HUES48 (cell line): ENCODE data around the gene RTN3.

Source experiments
- H3K27ac ChIP-seq: one replicate; pipeline ENCODE4 v1.7.0; 2013; ENCODE audit warnings: low read depth, low read length, inconsistent platforms
- H3K27me3 ChIP-seq: 2 replicates; pipeline ENCODE4 v1.6.1; 2013; ENCODE audit warnings: mild to moderate bottlenecking, low read length; ENCODE audit not compliant: control insufficient read depth, insufficient read depth
- H3K36me3 ChIP-seq: 2 replicates; pipeline ENCODE4 v1.6.1; 2013; ENCODE audit warnings: low read length; ENCODE audit not compliant: control insufficient read depth, insufficient read depth
- H3K4me1 ChIP-seq: 2 replicates; pipeline ENCODE4 v1.6.1; 2013; ENCODE audit warnings: mild to moderate bottlenecking, low read length; ENCODE audit not compliant: control insufficient read depth, insufficient read depth
- H3K4me3 ChIP-seq: 2 replicates; pipeline ENCODE4 v1.5.1; 2013; ENCODE audit warnings: mild to moderate bottlenecking, low read depth, low read length
- H3K9ac ChIP-seq: 2 replicates; pipeline ENCODE4 v1.6.1; 2013; ENCODE audit warnings: mild to moderate bottlenecking, low read depth, low read length, moderate library complexity
- H3K9me3 ChIP-seq: 2 replicates; pipeline ENCODE4 v1.6.1; 2013; ENCODE audit warnings: low read length; ENCODE audit not compliant: control insufficient read depth, insufficient read depth

Gene RTN3

GRCh38 chr11:63710476-63711217, 29.3 kb downstream of the RTN3 start:
- no peaks in the 10 kb centered on the region for H3K9me3 ChIP-seq
- no peak overlapping the region for H3K9ac ChIP-seq
- H3K4me1 ChIP-seq, result no peaks in the 10 kb centered on the region
- peaks cover 3% of the 10 kb centered on the region; the same call in 1 of the 2 replicates for H3K36me3 ChIP-seq
- no peaks in the 10 kb centered on the region for H3K27me3 ChIP-seq
- H3K27ac ChIP-seq, result no peak overlapping the region
- H3K4me3 ChIP-seq, result no peak overlapping the region

GRCh38 chr11:63711838-63712237, 30.5 kb downstream of the RTN3 start:
- Histone ChIP-seq H3K36me3 (no peaks in the 10 kb centered on the region; the same call in 1 of the 2 replicates), H3K4me3 (no peak overlapping the region), H3K4me1 (no peaks in the 10 kb centered on the region), H3K27ac (no peak overlapping the region), H3K9ac (no peak overlapping the region), H3K9me3 (no peaks in the 10 kb centered on the region), H3K27me3 (no peaks in the 10 kb centered on the region)

- H3K27ac ChIP-seq, result no peak overlapping the region
- H3K9me3 ChIP-seq, result no peaks in the 10 kb centered on the region
- H3K9ac ChIP-seq, result no peak overlapping the region
- no peak overlapping the region for H3K4me3 ChIP-seq
- H3K36me3 ChIP-seq, result no peaks in the 10 kb centered on the region; the same call in 1 of the 2 replicates
- H3K27me3 ChIP-seq, result no peaks in the 10 kb centered on the region
- no peaks in the 10 kb centered on the region for H3K4me1 ChIP-seq
These were observed 32.5 kb downstream of the RTN3 start for GRCh38 chr11:63713766-63714165.

- H3K36me3 ChIP-seq, result peaks cover 14% of the 10 kb centered on the region
These were observed 34.7 kb downstream of the RTN3 start for GRCh38 chr11:63716046-63716445.

GRCh38 chr11:63719001-63719400, 37.7 kb downstream of the RTN3 start:
- Histone ChIP-seq H3K4me3 (no peak overlapping the region), H3K4me1 (no peaks in the 10 kb centered on the region), H3K27ac (no peak overlapping the region), H3K27me3 (no peaks in the 10 kb centered on the region), H3K36me3 (peaks cover 14% of the 10 kb centered on the region), H3K9ac (no peak overlapping the region), H3K9me3 (no peaks in the 10 kb centered on the region)

More at GRCh38 chr11:63716046-63716445, 34.7 kb downstream of the RTN3 start:
- no peaks in the 10 kb centered on the region for H3K27me3 ChIP-seq
- no peak overlapping the region for H3K27ac ChIP-seq
- H3K4me1 ChIP-seq, result no peaks in the 10 kb centered on the region
- no peaks in the 10 kb centered on the region for H3K9me3 ChIP-seq
- H3K4me3 ChIP-seq, result no peak overlapping the region
- H3K9ac ChIP-seq, result no peak overlapping the region

GRCh38 chr11:63719987-63720386, 38.7 kb downstream of the RTN3 start:
- Histone ChIP-seq H3K9me3 (no peaks in the 10 kb centered on the region), H3K4me3 (no peak overlapping the region), H3K4me1 (no peaks in the 10 kb centered on the region), H3K27ac (no peak overlapping the region), H3K9ac (no peak overlapping the region), H3K27me3 (no peaks in the 10 kb centered on the region), H3K36me3 (peaks cover 14% of the 10 kb centered on the region)

- Histone ChIP-seq H3K36me3 (peaks cover 14% of the 10 kb centered on the region), H3K4me3 (no peak overlapping the region), H3K27me3 (no peaks in the 10 kb centered on the region), H3K27ac (no peak overlapping the region), H3K4me1 (no peaks in the 10 kb centered on the region), H3K9ac (no peak overlapping the region), H3K9me3 (no peaks in the 10 kb centered on the region)
These were observed 39.3 kb downstream of the RTN3 start for GRCh38 chr11:63720611-63721010.

- no peaks in the 10 kb centered on the region for H3K4me1 ChIP-seq
- no peaks in the 10 kb centered on the region for H3K9me3 ChIP-seq
- 0 out of 2 replicates have a peak, but pooled peaks cover 6% of the 10 kb centered on the region for H3K36me3 ChIP-seq
- no peak overlapping the region for H3K27ac ChIP-seq
- H3K27me3 ChIP-seq, result no peaks in the 10 kb centered on the region
- no peak overlapping the region for H3K9ac ChIP-seq
- H3K4me3 ChIP-seq, result no peak overlapping the region
These were observed 48.0 kb downstream of the RTN3 start for GRCh38 chr11:63729326-63729725.

- 0 out of 2 replicates have a peak, but pooled peaks cover 4% of the 10 kb centered on the region for H3K36me3 ChIP-seq
- peaks cover 2% of the 10 kb centered on the region; the same call in 1 of the 2 replicates for H3K4me1 ChIP-seq
- H3K27me3 ChIP-seq, result no peaks in the 10 kb centered on the region
- H3K27ac ChIP-seq, result no peak overlapping the region
- no peak overlapping the region for H3K9ac ChIP-seq
- H3K4me3 ChIP-seq, result no peak overlapping the region
- no peaks in the 10 kb centered on the region for H3K9me3 ChIP-seq
These were observed 55.6 kb downstream of the RTN3 start for GRCh38 chr11:63736864-63737263.

GRCh38 chr11:63737718-63738117, 56.4 kb downstream of the RTN3 start:
- H3K4me1 ChIP-seq, result peaks cover 2% of the 10 kb centered on the region; the same call in 1 of the 2 replicates
- H3K9me3 ChIP-seq, result no peaks in the 10 kb centered on the region
- no peak overlapping the region for H3K9ac ChIP-seq
- H3K27ac ChIP-seq, result no peak overlapping the region
- H3K27me3 ChIP-seq, result no peaks in the 10 kb centered on the region
- H3K4me3 ChIP-seq, result no peak overlapping the region
- H3K36me3 ChIP-seq, result 0 out of 2 replicates have a peak, but pooled peaks cover 4% of the 10 kb centered on the region

GRCh38 chr11:63738720-63739360, 57.5 kb downstream of the RTN3 start:
- no peak overlapping the region for H3K27ac ChIP-seq
- 0 out of 2 replicates have a peak, but pooled peaks cover under 1% of the 10 kb centered on the region for H3K36me3 ChIP-seq
- H3K27me3 ChIP-seq, result no peaks in the 10 kb centered on the region
- H3K9ac ChIP-seq, result no peak overlapping the region
- no peak overlapping the region for H3K4me3 ChIP-seq
- peaks cover 2% of the 10 kb centered on the region; the same call in 1 of the 2 replicates for H3K4me1 ChIP-seq
- H3K9me3 ChIP-seq, result no peaks in the 10 kb centered on the region
